GM21619 (cell line): ENCODE results near the gene GNA12.

Experiments
- ATAC-seq: cut with Tn5 transposase; IDR thresholded peaks from one replicate; pipeline ENCODE4 v1.9.1; 2021; ENCODE audit not compliant: unreplicated experiment

Gene GNA12

GRCh38 chr7:2819161-2819953 is 24.8 kb downstream of the GNA12 start:
- ATAC-seq = no peak

DNA sequence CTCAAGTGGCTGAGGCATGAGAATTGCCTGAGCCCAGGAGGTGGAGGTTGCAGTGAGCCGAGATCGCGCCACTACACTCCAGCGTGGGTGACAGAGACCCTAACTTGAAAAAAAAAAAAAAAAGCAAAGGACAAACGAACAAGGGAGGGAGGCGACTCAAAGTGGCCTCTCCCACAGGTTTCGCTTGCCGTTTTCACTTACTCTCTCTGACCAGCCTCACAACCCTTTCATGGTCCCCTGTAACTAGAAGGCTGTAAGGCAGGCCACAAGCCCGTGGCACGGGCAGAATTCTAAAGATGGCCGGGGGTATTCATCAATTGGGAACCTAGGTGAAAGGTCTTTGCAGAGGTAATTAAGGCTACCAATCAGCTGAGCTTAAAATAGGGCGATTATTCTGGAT is 25.5 kb downstream of the GNA12 start:
- no peak for ATAC-seq

DNA sequence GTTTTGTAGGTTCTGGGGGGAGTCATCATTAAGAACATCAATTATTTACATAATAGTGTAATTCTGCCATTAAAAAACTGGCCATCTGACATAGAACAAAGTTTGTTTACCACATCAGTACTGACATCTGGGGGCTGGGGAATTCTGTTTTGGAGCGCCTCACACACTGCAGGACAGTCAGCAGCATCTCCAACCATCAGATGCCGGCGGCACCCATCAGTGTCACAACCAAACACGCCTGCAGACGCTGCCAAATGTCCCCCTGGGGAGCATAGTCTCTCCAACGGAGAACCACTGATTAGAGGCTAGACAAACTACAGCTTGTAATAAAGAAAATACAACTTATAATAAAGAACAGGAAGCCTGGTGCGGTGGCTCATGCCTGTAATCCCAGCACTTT is 26.0 kb downstream of the GNA12 start:
- ATAC-seq = no peak

DNA sequence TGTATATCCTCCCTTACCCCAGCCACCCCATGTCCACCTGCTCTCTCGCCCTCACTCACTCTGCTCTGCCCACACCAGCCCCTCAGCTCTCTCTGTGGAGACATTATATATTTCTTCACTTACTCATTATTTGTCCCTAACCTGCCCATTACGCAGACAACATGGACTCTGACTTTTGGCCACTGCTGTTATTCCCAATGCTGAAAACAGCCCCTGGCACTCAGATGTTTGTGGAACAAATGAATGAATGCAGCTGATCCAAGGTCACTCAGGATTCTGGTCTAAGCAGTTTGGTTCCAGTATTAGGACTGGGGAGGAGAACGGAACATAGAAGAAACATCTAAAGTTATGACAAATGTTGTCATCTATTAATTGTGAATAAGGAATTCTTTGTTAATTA is 26.7 kb downstream of the GNA12 start:
- ATAC-seq = no peak

DNA sequence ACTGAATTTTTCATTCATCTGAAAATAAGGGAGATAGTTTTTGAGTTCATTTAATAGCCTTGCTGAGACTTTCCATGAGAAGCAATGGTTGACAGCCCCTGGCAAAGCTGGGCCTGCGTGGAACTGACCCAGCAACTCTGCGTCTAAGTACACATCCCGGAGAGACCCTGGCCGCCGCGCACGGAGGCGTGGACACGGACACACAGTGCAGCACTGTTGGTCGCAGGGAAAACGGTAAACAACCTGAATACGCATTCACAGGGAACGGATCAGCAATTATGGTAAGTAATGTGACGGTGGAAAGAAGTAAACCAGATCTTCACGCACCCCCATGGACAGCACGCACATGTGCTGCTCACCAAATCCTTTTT is 28.2 kb downstream of the GNA12 start:
- no peak for ATAC-seq

GRCh38 chr7:2814946-2815874 is 28.9 kb downstream of the GNA12 start:
- ATAC-seq = no peak

DNA sequence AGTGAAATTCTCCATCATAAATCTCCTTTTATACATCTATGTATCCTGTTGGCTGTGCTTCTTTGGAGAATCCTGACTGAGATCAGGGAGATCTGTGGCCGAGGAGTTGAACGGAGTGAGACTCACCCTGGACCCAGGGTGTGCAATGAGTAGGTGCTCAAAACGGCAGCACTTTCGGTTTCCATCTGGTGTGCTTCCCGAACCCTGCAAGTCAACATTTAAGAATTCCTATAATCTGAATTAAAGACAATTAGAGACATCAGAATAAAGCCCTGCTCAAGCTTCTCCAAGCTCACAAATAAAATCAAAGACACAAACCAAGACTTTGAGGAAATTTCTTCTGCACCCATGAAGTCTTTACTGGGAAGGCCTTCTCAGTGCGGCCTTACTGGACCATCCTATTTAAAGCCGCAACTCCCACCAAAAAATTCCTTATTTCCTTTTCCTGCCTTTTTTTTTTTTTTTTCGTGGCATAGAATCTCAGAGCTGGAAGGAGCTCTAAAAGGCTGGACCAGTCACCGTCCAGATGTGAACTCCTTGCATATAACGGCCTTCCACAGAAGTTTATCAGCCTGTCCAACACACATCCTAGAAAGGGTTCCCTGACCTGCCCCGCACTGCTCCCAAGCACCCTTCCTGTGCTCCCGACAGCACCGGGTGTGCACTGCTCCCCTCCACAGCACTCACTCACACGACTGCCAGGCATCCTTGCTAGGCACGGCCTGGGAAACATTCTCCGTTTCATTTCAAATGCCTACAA is 29.7 kb downstream of the GNA12 start:
- ATAC-seq = no peak

- ATAC-seq = no peak
Observed at GRCh38 chr7:2813350-2814185, 30.5 kb downstream of the GNA12 start.

DNA sequence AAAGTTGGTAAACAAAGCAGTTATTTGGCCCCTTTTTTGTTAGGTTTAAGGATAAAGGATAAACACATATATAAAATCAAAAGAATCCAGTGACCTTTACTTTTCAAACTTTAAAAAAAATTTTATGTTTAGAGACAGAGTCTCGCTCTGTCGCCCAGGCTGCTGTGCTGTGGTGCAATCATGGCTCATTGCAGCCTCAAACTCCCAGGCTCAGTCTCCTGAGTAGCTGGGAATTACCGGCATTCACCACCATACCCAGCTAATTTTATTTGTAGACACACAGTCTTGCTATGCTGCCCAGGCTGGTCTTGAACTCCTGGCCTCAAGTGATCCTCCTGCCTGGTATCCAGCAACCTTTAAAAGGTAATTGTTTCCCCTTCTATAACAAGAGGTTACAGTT is 31.3 kb downstream of the GNA12 start:
- no peak for ATAC-seq

DNA sequence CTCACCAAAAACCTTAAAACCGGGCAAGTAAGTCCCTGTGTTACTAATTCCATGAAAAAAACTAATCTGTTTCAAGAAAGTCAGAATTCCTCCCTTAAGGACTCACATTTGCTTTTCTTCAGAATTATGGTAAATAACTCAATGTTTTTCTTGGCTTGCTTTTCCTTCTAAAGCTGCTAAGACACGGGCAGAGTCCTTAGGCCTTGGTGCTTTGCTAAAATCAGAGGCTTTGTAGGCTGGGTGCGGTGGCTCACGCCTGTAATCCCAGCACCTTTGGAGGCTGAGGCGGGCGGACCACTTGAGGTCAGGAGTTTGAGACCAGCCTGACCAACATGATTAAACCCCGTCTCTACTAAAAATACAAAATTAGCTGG is 32.0 kb downstream of the GNA12 start:
- ATAC-seq = no peak

DNA sequence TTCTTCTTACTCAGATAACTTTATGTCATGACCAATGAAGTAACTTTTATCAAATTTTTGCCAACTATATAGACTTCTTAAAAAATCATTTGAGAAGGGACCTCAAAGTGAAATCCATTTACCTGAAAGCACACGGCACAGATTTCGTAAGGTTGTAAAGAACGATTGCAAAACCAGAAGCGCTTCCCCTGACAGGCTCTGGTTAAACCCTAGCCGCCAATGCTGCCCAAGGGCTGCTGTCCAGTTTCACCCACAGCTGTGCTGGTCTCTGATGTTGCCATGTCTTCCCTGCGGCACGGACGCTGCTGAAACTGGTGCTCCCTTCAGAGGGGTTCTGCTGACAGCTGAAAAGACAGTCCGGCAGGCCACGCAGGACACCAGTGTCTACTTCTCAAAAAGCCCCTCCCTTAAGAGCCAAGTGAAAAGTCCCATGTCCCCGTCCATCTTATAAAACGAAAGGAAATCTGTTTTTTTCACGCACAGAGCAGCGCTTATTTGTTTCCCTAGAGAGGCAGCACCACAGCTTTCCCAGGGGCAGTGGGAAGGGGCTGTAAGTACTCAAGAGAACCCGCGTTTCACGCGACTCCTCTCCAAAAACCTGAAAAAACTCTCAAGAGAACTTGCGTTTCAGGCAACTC is 32.5 kb downstream of the GNA12 start:
- no peak for ATAC-seq

DNA sequence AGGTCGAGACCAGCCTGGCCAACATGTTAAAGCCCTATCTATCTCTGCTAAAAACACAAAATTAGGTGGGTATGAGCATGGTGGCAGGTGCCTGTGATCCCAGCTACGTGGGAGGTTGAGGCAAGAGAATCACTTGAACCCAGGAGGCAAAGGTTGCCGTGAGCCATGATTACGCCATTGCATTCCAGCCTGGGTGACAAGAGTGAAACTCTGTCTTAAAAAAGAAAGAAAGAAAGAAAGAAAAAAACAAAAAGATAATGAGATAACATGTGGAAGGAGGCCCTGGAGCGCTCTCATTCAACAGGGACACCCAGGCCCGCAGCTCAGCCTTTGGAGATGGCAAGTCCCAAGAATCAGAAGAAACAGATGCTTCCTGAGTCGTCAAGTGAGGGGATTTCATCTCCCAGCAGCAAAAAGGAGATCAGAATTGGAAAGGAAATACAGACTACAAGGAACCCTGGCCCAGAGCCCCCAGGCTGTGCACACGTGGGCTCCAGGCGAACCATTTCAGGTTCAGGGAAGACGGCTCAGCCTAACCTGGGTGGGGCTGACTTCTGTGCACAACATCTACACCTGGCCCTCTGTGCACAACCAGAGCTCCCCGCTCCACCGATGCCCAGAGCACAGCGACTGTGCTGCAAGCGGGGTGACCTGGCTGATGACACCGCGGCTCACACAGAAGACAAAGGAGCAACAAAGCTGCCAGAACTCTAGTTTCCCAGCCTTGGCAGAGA is 33.3 kb downstream of the GNA12 start:
- ATAC-seq = no peak

DNA sequence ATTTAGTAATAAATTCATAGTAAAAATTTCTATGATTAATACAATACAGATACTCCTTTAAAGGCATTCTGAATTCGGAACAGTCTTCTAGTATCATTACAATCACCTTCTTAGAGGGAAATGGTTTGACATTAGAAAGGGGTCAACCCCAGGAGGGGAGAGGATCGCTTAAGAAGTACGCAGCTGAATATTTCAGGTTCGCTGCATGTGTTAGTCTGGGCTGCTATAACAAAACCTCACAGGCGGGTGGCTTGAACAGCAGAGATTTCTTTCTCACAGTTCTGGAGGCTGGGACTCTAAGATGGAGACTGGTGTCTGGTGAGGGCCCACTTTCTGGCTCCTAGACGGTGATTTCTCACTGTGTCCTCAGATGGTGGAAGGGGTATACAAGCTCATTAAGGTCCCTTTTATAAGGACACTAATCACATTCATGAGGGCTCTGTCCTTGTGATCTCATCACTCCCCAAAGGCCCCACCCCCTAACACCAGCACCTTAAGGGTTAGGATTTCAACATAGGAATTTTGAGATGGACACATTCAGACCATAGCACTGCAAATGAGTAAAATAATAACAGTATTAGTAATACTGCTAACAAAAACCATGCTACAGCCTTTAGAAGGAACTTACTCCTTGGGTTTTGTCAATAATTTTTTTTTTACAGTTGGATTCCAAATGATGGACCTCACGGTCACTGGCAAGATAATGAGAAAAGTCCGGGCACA is 34.0 kb downstream of the GNA12 start:
- no peak for ATAC-seq

- ATAC-seq = no peak
Observed at GRCh38 chr7:2808891-2809665, 35.0 kb downstream of the GNA12 start.

GRCh38 chr7:2807845-2808772 is 36.0 kb downstream of the GNA12 start:
- no peak for ATAC-seq

- no peak for ATAC-seq
Observed at GRCh38 chr7:2807460-2807844, 36.7 kb downstream of the GNA12 start.

DNA sequence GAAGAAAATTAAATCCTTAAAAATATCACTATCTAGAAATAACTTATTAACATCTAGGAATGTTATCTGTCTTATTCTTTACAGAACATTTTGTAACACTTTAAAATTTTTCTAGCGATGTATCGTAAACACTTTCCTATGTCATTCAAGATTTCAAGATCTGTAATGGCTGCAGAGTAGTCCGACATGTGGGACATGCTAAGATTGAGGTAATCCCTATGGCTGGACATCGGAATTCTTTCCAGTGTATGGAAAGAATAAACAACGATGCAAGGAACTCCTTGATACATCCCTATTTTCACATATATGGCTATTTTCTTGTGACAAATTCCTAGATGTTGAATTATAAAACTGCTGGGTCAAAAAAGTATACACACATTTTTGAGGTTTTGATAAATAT is 37.5 kb downstream of the GNA12 start:
- ATAC-seq = no peak
